Measurements from ENCODE around the gene MGAT4A. TPM values are rescaled to one million over a fixed set of nuclear protein-coding genes. Genes with fewer than 3 reads are reported as not detected.

Gene MGAT4A
- total and polyA plus RNA-seq, 2 donors (not counting 1 experiment from before 2014, with no cell fraction given) = 16.5 to 32.7 TPM

DNA sequence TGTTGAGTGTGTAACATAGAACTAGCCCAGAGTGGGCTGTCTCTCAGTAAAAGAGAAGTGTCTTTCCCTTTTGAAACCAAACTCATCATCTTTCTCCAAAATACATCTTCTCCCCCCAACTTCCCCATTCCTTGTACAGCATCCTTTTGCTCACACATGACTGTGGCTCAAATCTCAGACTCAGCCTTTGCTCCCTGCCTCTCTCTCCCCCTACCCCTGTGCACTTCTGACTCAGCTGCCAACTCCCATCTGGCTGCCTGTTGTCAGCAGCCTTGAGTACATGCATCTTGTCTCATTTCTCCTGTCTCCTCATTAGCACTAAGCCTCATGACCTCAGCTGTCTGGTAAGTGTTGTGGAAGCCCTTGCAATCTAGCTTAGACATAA lies 18.1 kb upstream of the MGAT4A start:
- Histone ChIP-seq H3K4me3 (ENCODE audit: control extremely low read depth in 1 of 5, extremely low read depth in 1 of 5, insufficient read depth in 1 of 5, low read depth in 2 of 5, low read length in 4 of 5) (no peak overlapping the region), H3K27me3 (replicated peaks in 1 of 4; ENCODE audit: control extremely low read depth in 1 of 4, control insufficient read depth in 3 of 4, insufficient read depth in 4 of 4, low read length in 3 of 4) (no peaks in the 10 kb centered on the region), H3K4me1 (ENCODE audit: control insufficient read depth in 2 of 2, insufficient read depth in 2 of 2, low read length in 2 of 2) (peaks cover 17 to 19% of the 10 kb centered on the region in 2 donors), H3K79me2 (ENCODE audit: control insufficient read depth, insufficient read depth, low read length) (no peaks in the 10 kb centered on the region), H3K9me3 (ENCODE audit: control extremely low read depth in 1 of 3, control insufficient read depth in 2 of 3, insufficient read depth in 1 of 3, low read length in 2 of 3) (peaks cover 0 to 7% (median 0%) of the 10 kb centered on the region in 3 donors), H3K36me3 (replicated peaks in 1 of 2; ENCODE audit: control extremely low read depth in 1 of 2, control insufficient read depth in 1 of 2, extremely low read depth in 1 of 2, insufficient read depth in 2 of 2, low read length in 1 of 2) (no peaks in the 10 kb centered on the region), H3K27ac (ENCODE audit: low read length in 2 of 2) (no peak overlapping the region), H2AFZ (ENCODE audit: insufficient read depth, low read depth, low read length, poor library complexity, severe bottlenecking) (no peak overlapping the region), H4K20me1 (ENCODE audit: control insufficient read depth, insufficient read depth, low read length, poor library complexity, severe bottlenecking) (no peaks in the 10 kb centered on the region), H3K9ac (ENCODE audit: low read length) (no peak overlapping the region), H3K4me2 (replicated peaks; ENCODE audit: low read depth, low read length, poor library complexity, severe bottlenecking) (peak overlapping the region; percentile 43)
- ChIA-PET POLR2A (interaction anchor here (1.7 kb wide), 1 partner anchor 18 kb away, joined by 4 read pairs; no protein-coding TSS in a partner anchor), CTCF (interaction anchor here (0.6 to 2.0 kb wide), 3 partner anchors 15 to 58 kb away, joined by 3 to 5 read pairs (median 4); no protein-coding TSS in a partner anchor)
- ATAC-seq (ENCODE audit: low read depth) (peak; percentile 67), DNase-seq (no peak)
- Mint-ChIP-seq H3K4me3 (peak overlapping the region; percentile 75), H3K9me3 (ENCODE audit: insufficient read depth) (no peaks in the 10 kb centered on the region), H3K27me3 (no peaks in the 10 kb centered on the region), H3K27ac (peak overlapping the region; percentile 75), H3K4me1 (peaks cover 21% of the 10 kb centered on the region)
- TF ChIP-seq, protein P1, sequence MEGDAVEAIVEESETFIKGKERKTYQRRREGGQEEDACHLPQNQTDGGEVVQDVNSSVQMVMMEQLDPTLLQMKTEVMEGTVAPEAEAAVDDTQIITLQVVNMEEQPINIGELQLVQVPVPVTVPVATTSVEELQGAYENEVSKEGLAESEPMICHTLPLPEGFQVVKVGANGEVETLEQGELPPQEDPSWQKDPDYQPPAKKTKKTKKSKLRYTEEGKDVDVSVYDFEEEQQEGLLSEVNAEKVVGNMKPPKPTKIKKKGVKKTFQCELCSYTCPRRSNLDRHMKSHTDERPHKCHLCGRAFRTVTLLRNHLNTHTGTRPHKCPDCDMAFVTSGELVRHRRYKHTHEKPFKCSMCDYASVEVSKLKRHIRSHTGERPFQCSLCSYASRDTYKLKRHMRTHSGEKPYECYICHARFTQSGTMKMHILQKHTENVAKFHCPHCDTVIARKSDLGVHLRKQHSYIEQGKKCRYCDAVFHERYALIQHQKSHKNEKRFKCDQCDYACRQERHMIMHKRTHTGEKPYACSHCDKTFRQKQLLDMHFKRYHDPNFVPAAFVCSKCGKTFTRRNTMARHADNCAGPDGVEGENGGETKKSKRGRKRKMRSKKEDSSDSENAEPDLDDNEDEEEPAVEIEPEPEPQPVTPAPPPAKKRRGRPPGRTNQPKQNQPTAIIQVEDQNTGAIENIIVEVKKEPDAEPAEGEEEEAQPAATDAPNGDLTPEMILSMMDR (IDR thresholded peaks at IDR 0.05) = no peak
- TF ChIP-seq EZH2 (IDR thresholded peaks at IDR 0.05; ENCODE audit: borderline replicate concordance, insufficient read depth, low read depth, low read length, poor library complexity, severe bottlenecking) = no peak
- intact Hi-C loops (cut with micrococcal nuclease) = no loop called here

- Mint-ChIP-seq H3K27ac (peak overlapping the region; percentile 75), H3K4me3 (peak overlapping the region; percentile 75), H3K9me3 (ENCODE audit: insufficient read depth) (no peaks in the 10 kb centered on the region), H3K27me3 (no peaks in the 10 kb centered on the region), H3K4me1 (peaks cover 21% of the 10 kb centered on the region)
- Histone ChIP-seq H3K79me2 (ENCODE audit: control insufficient read depth, insufficient read depth, low read length) (no peaks in the 10 kb centered on the region), H4K20me1 (ENCODE audit: control insufficient read depth, insufficient read depth, low read length, poor library complexity, severe bottlenecking) (no peaks in the 10 kb centered on the region), H3K4me2 (replicated peaks; ENCODE audit: low read depth, low read length, poor library complexity, severe bottlenecking) (peak overlapping the region; percentile 43), H3K9ac (ENCODE audit: low read length) (no peak overlapping the region), H3K4me3 (ENCODE audit: control extremely low read depth in 1 of 5, extremely low read depth in 1 of 5, insufficient read depth in 1 of 5, low read depth in 2 of 5, low read length in 4 of 5) (no peak overlapping the region), H3K36me3 (replicated peaks in 1 of 2; ENCODE audit: control extremely low read depth in 1 of 2, control insufficient read depth in 1 of 2, extremely low read depth in 1 of 2, insufficient read depth in 2 of 2, low read length in 1 of 2) (no peaks in the 10 kb centered on the region), H2AFZ (ENCODE audit: insufficient read depth, low read depth, low read length, poor library complexity, severe bottlenecking) (peak overlapping the region; percentile 27), H3K9me3 (ENCODE audit: control extremely low read depth in 1 of 3, control insufficient read depth in 2 of 3, insufficient read depth in 1 of 3, low read length in 2 of 3) (peaks cover 0 to 8% (median 0%) of the 10 kb centered on the region in 3 donors), H3K4me1 (ENCODE audit: control insufficient read depth in 2 of 2, insufficient read depth in 2 of 2, low read length in 2 of 2) (peaks cover 17 to 19% of the 10 kb centered on the region in 2 donors), H3K27ac (ENCODE audit: low read length in 2 of 2) (no peak overlapping the region), H3K27me3 (replicated peaks in 1 of 4; ENCODE audit: control extremely low read depth in 1 of 4, control insufficient read depth in 3 of 4, insufficient read depth in 4 of 4, low read length in 3 of 4) (no peaks in the 10 kb centered on the region)
- ChIA-PET CTCF (interaction anchor here (0.6 to 2.0 kb wide), 6 partner anchors 15 to 99 kb away, joined by 3 to 5 read pairs (median 4); no protein-coding TSS in a partner anchor), POLR2A (interaction anchor here (1.7 kb wide), 1 partner anchor 17 kb away, joined by 4 read pairs; no protein-coding TSS in a partner anchor)
- no peak for DNase-seq
- TF ChIP-seq EZH2 (IDR thresholded peaks at IDR 0.05; ENCODE audit: borderline replicate concordance, insufficient read depth, low read depth, low read length, poor library complexity, severe bottlenecking) = no peak
- TF ChIP-seq, protein P1 (IDR thresholded peaks at IDR 0.05) = no peak
- 81% methylated on average over 6 of the region's 13 CpGs for WGBS (ENCODE audit: insufficient coverage)
- intact Hi-C loops (cut with micrococcal nuclease) = no loop called here
- peak; percentile 17 for ATAC-seq (ENCODE audit: low read depth)
Observed at GRCh38 chr2:98748292-98749065, 17.5 kb upstream of the MGAT4A start.
